LoVo (cell line): Measurements from ENCODE around the gene MAP7D3.
"Not testable (repeated sequence)": the region's sequence is repeated elsewhere in the genome, so short reads cannot be mapped to it uniquely, and the experiment has no call there.

Experiments used
- DNase-seq: peaks from one replicate; pipeline ENCODE4 v3.0.0-alpha.2; 2016; ENCODE audit warnings: low spot score

MAP7D3 gene

GRCh38 chrX:136251041-136251991, at the start of gene MAP7D3:
Gene MAP7D3, minus strand, starts transcription at chrX:136251400. Its CDS starts 42 bp downstream, at chrX:136251358.
- peak; percentile 53 for DNase-seq

- not testable (repeated sequence) for DNase-seq
These were observed 49.5 kb upstream of the MAP7D3 start, which contains the start of gene ADGRG4 for GRCh38 chrX:136300721-136301120. Gene ADGRG4, plus strand, starts transcription at chrX:136300963. Its CDS starts 7,815 bp downstream, at chrX:136308778.

GRCh38 chrX:136295380-136295779, 44.2 kb upstream of the MAP7D3 start:
- no peak for DNase-seq

GRCh38 chrX:136292656-136293055, 41.5 kb upstream of the MAP7D3 start:
- no peak for DNase-seq

- DNase-seq = no peak
These were observed 40.6 kb upstream of the MAP7D3 start for GRCh38 chrX:136291824-136292223.

- not testable (repeated sequence) for DNase-seq
These were observed 35.2 kb upstream of the MAP7D3 start for GRCh38 chrX:136286375-136286774.

GRCh38 chrX:136275553-136275952, 24.4 kb upstream of the MAP7D3 start:
- DNase-seq = no peak

GRCh38 chrX:136273986-136274385, 22.8 kb upstream of the MAP7D3 start:
- DNase-seq = no peak

- DNase-seq = no peak
These were observed 21.1 kb upstream of the MAP7D3 start for GRCh38 chrX:136272325-136272724.

GRCh38 chrX:136271300-136271699, 20.1 kb upstream of the MAP7D3 start:
- DNase-seq = no peak

- DNase-seq = no peak
These were observed 18.7 kb upstream of the MAP7D3 start for GRCh38 chrX:136269921-136270320.

- peak; percentile 33 for DNase-seq
These were observed 17.1 kb upstream of the MAP7D3 start for GRCh38 chrX:136268051-136269048.

GRCh38 chrX:136266828-136267227, 15.6 kb upstream of the MAP7D3 start:
- DNase-seq = no peak

- DNase-seq = no peak
These were observed 11.7 kb upstream of the MAP7D3 start for GRCh38 chrX:136262812-136263315.

GRCh38 chrX:136262243-136262642, 11.0 kb upstream of the MAP7D3 start:
- DNase-seq = no peak

GRCh38 chrX:136261321-136261720, 10.1 kb upstream of the MAP7D3 start:
- no peak for DNase-seq

GRCh38 chrX:136260776-136261175, 9.6 kb upstream of the MAP7D3 start:
- no peak for DNase-seq

- DNase-seq = no peak
These were observed 8.3 kb upstream of the MAP7D3 start for GRCh38 chrX:136259543-136259942.

- no peak for DNase-seq
These were observed 7.8 kb upstream of the MAP7D3 start for GRCh38 chrX:136258951-136259350.

- DNase-seq = no peak
These were observed 4.8 kb upstream of the MAP7D3 start for GRCh38 chrX:136256026-136256425.

GRCh38 chrX:136255541-136255940, 4.3 kb upstream of the MAP7D3 start:
- DNase-seq = no peak
